ENCODE data around the gene ZNF836. TPM values are rescaled to one million over a fixed set of nuclear protein-coding genes. Genes with fewer than 3 reads are reported as not detected.

Gene ZNF836
- total RNA-seq, 4 donors from 2014 or later: 5.6 to 17.8 (median 8.7) TPM

DNA sequence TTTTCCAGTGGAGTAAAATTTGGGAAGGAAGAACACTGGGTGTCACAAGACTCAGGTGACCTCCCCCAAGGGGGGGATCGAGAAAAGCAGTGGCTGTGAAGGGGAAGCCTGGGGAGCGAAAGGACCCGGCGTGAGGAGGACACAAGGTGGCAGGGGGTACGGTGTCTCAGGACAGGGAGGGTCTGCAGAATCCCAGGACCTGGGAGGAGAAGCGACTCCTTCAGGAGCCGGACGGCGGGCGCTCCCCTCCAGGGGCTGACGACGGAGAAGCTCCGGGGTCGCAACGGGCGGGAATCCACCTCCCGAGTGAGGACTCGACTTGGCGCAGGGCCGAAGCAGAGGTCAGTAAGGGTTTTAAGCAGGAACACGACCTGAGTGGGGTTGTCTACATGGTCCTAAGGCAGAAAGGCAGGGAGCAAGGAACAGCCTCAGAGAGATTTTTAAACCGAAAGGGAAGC is 529 bp downstream of the ZNF836 start:
- no peaks in the 10 kb centered on the region for H3K27me3 ChIP-seq
- WGBS, 2 donors (ENCODE audit: low coverage in 1 of 2): 0% methylated on average over 22 of the region's 22 CpGs; no CpG with 5 or more reads in 1 of the 2 donors
- peak; percentile 27 for DNase-seq
- intact Hi-C loops (cut with DNase I; ENCODE audit: low total_unique reads) (no loop called here), in situ Hi-C loops (cut with MboI; ENCODE audit: low pct_ligation_motif_present in 1 of 4, low pct_unique_long_range_greater_than_20kb in 1 of 4, low sequenced_read_pairs in 3 of 4) (no loop called here)
- peak overlapping the region; percentile 74 to 84 (median 81) for H3K4me3 ChIP-seq
- TF ChIP-seq POLR2A (IDR thresholded peaks at IDR 0.05) (no peak), POLR2AphosphoS5 (IDR thresholded peaks at IDR 0.05) (no peak), EP300 (IDR thresholded peaks at IDR 0.05; ENCODE audit: low read depth) (no peak)
- TF ChIP-seq, protein P1, sequence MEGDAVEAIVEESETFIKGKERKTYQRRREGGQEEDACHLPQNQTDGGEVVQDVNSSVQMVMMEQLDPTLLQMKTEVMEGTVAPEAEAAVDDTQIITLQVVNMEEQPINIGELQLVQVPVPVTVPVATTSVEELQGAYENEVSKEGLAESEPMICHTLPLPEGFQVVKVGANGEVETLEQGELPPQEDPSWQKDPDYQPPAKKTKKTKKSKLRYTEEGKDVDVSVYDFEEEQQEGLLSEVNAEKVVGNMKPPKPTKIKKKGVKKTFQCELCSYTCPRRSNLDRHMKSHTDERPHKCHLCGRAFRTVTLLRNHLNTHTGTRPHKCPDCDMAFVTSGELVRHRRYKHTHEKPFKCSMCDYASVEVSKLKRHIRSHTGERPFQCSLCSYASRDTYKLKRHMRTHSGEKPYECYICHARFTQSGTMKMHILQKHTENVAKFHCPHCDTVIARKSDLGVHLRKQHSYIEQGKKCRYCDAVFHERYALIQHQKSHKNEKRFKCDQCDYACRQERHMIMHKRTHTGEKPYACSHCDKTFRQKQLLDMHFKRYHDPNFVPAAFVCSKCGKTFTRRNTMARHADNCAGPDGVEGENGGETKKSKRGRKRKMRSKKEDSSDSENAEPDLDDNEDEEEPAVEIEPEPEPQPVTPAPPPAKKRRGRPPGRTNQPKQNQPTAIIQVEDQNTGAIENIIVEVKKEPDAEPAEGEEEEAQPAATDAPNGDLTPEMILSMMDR (IDR thresholded peaks at IDR 0.05): no peak
- H3K4me1 ChIP-seq: peaks cover 0 to 15% (median 9%) of the 10 kb centered on the region in 4 donors
- H3K9me3 ChIP-seq: no peaks in the 10 kb centered on the region
- peaks cover 0 to 25% (median 8%) of the 10 kb centered on the region in 4 donors for H3K36me3 ChIP-seq
- H3K27ac ChIP-seq: peak overlapping the region; percentile 82 to 90 (median 87)

DNA sequence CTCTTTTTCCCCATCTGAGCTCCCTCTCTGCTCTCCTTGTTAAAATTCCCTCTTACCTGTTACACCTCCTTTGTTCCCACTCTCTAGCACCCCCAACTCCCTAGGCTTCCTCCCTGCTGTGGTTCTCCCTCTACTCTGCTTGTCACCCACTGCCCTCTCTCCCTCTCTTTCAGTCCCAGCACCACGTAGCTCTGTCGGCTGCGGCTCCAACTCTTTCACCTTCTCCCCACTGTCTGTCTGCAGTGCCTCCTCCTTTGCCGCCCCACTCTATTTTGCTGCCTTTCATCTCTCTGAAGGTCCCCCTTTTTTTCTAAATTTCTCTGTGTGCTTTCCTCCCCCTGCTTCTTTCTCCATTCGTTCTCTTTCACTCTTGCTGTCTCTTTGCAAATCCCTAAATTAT is 1.1 kb downstream of the ZNF836 start:
- intact Hi-C loops (cut with DNase I; ENCODE audit: low total_unique reads): no loop called here

DNA sequence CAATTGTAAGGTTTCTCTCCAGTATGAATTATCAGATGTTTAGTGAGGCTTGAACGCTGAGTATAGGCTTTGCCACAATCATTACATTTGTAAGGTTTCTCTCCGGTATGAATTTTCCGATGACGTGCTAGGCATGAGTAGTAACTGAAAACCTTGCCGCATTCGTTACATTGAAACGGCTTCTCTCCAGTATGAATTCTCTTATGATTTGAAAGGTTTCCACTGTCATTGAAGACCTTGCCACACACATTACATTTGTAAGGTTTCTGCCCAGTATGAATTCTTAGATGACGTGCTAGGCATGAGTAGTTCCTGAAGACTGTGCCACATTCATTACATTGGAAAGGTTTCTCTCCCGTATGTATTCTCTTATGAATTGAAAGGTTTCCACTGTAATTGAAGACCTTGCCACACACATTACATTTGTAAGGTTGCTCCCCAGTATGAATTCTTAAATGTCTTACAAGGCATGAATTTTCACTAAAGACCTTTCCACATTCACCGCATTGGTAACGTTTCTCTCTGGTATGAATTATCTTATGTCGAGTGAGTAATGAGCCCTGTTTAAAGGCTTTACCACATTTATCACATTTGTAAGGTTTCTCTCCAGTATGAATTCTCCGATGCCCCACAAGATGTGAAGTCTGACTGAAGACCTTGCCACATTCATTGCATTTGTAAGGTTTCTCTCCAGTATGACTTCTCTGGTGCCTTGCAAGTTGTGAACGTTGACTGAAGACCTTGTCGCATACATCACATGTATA is 15.6 kb downstream of the ZNF836 start:
- Histone ChIP-seq H3K4me1 (no peaks in the 10 kb centered on the region), H3K36me3 (peaks cover 0 to 51% (median 22%) of the 10 kb centered on the region in 4 donors), H3K9me3 (peaks cover 52 to 61% of the 10 kb centered on the region in 2 donors), H3K4me3 (no peak overlapping the region), H3K27ac (no peak overlapping the region), H3K27me3 (no peaks in the 10 kb centered on the region)
- 90 to 99% methylated on average over 14 to 15 of the region's 15 CpGs for WGBS, 2 donors (ENCODE audit: low coverage in 1 of 2)
- no peak for DNase-seq
- in situ Hi-C loops (cut with MboI; ENCODE audit: low pct_ligation_motif_present in 1 of 4, low pct_unique_long_range_greater_than_20kb in 1 of 4, low sequenced_read_pairs in 3 of 4) (no loop called here), intact Hi-C loops (cut with DNase I; ENCODE audit: low total_unique reads) (loop anchor here (5.0 kb wide), 1 partner anchor 52 kb away; no protein-coding TSS in a partner anchor)
- TF ChIP-seq POLR2AphosphoS5 (IDR thresholded peaks at IDR 0.05) (no peak), POLR2A (IDR thresholded peaks at IDR 0.05) (no peak), EP300 (IDR thresholded peaks at IDR 0.05; ENCODE audit: low read depth) (no peak)
- TF ChIP-seq, protein P1 (IDR thresholded peaks at IDR 0.05): no peak

More for the DNA sequence above, 1.1 kb downstream of the ZNF836 start:
- no peaks in the 10 kb centered on the region for H3K9me3 ChIP-seq
- TF ChIP-seq POLR2A (IDR thresholded peaks at IDR 0.05): no peak
- no peak for TF ChIP-seq POLR2AphosphoS5 (IDR thresholded peaks at IDR 0.05)
- TF ChIP-seq, protein P1 (IDR thresholded peaks at IDR 0.05): no peak
- H3K27ac ChIP-seq: peak overlapping the region; percentile 82 to 90 (median 87)
- no peaks in the 10 kb centered on the region for H3K27me3 ChIP-seq
- in situ Hi-C loops (cut with MboI; ENCODE audit: low pct_ligation_motif_present in 1 of 4, low pct_unique_long_range_greater_than_20kb in 1 of 4, low sequenced_read_pairs in 3 of 4): no loop called here
- H3K4me3 ChIP-seq: peak overlapping the region; percentile 74 to 84 (median 81)
- no peak for DNase-seq
- H3K4me1 ChIP-seq: peaks cover 0 to 15% (median 9%) of the 10 kb centered on the region in 4 donors
- H3K36me3 ChIP-seq: peaks cover 0 to 30% (median 11%) of the 10 kb centered on the region in 4 donors
- WGBS, 2 donors (ENCODE audit: low coverage in 1 of 2): 6 to 13% methylated on average over 5 of the region's 5 CpGs

DNA sequence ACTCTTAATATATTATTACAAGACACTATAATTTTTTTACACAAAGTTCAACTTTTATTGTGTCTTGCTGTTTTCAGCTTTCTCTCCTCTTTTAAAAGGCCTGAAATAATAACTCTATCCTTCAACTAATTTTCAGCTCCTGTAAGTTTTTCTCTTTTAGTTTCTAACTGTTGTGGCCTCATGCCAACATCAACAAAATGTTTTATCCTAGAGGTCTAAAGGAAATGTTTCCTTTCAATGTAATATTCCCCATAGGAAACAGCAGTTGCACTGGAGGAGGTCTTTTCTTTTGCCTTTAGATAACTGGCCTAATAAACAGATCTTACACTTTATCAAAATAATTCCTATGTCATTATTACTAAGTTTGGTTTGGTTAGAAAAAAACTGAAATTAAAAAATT is 23.2 kb downstream of the ZNF836 start:
- DNase-seq: no peak
- in situ Hi-C loops (cut with MboI; ENCODE audit: low pct_ligation_motif_present in 1 of 4, low pct_unique_long_range_greater_than_20kb in 1 of 4, low sequenced_read_pairs in 3 of 4) (loop anchor here in 1 of 4 donors (10.0 kb wide), 1 partner anchor 87 kb away; no protein-coding TSS in a partner anchor), intact Hi-C loops (cut with DNase I; ENCODE audit: low total_unique reads) (no loop called here)
- Histone ChIP-seq H3K27me3 (no peaks in the 10 kb centered on the region), H3K27ac (no peak overlapping the region), H3K4me1 (no peaks in the 10 kb centered on the region), H3K4me3 (no peak overlapping the region), H3K9me3 (peaks cover 11 to 21% of the 10 kb centered on the region in 2 donors), H3K36me3 (no peaks in the 10 kb centered on the region)
- TF ChIP-seq EP300 (IDR thresholded peaks at IDR 0.05; ENCODE audit: low read depth) (no peak), POLR2A (IDR thresholded peaks at IDR 0.05) (no peak), POLR2AphosphoS5 (IDR thresholded peaks at IDR 0.05) (no peak)
- TF ChIP-seq, protein P1 (IDR thresholded peaks at IDR 0.05): no peak

Measured in transverse colon (tissue), 4 donors.